A673 (cell line): Measurements from ENCODE around the gene CFAP46. TPM values are rescaled to one million over a fixed set of nuclear protein-coding genes. Genes with fewer than 3 reads are reported as not detected.

Experiments used
- BruUV-seq: library from RNA; stranded (reverse); fragments of 400-500 nt; replicated peaks from 2 replicates; lab custom pipeline; 2021; lab: Mats Ljungman, UMichigan
- CTCF ChIA-PET: fragments of 300-600 bp; sonication (Branson Sonifier 250); formaldehyde crosslinking; loops from one replicate; lab custom pipeline; 2022; ENCODE audit warnings: antibody characterized with exemption; lab: Charles Lee
- POLR2A ChIA-PET: fragments of 300-600 bp; sonication (Branson Sonifier 250); formaldehyde crosslinking; loops from one replicate; lab custom pipeline; 2022; ENCODE audit warnings: antibody characterized with exemption; ENCODE audit not compliant: low non-redundant PET; lab: Charles Lee
- DNase-seq: peaks from one replicate; pipeline ENCODE4 v3.0.0-alpha.2; 2015; ENCODE audit warnings: low spot score
- H3K27ac ChIP-seq: fragments of 200-600 bp; sonication (generic); 2 replicates; pipeline ENCODE4 v1.5.1; 2016; ENCODE audit warnings: mixed run types, low read depth, mild to moderate bottlenecking, mixed read lengths, antibody characterized with exemption, low read length; ENCODE audit not compliant: poor library complexity, severe bottlenecking
- H3K27me3 ChIP-seq: fragments of 200-600 bp; sonication (generic); replicated peaks from 2 replicates; pipeline ENCODE4 v1.6.1; 2017; ENCODE audit warnings: mixed run types, low read depth, mild to moderate bottlenecking, mixed read lengths, antibody characterized with exemption, low read length; ENCODE audit not compliant: insufficient read depth, poor library complexity
- H3K36me3 ChIP-seq: fragments of 200-600 bp; sonication (generic); 2 replicates; pipeline ENCODE4 v1.6.1; 2016; ENCODE audit warnings: mixed run types, mild to moderate bottlenecking, mixed read lengths, antibody characterized with exemption, low read length; ENCODE audit not compliant: insufficient read depth, poor library complexity, severe bottlenecking
- H3K4me1 ChIP-seq: fragments of 200-600 bp; sonication (generic); 2 replicates; pipeline ENCODE4 v1.6.1; 2017; ENCODE audit warnings: mixed run types, mild to moderate bottlenecking, mixed read lengths, antibody characterized with exemption, low read length; ENCODE audit not compliant: insufficient read depth, poor library complexity, severe bottlenecking
- H3K4me3 ChIP-seq: fragments of 200-600 bp; sonication (generic); 2 replicates; pipeline ENCODE4 v1.5.1; 2016; ENCODE audit warnings: low read depth, mixed run types, mild to moderate bottlenecking, mixed read lengths, low read length; ENCODE audit not compliant: poor library complexity, severe bottlenecking
- H3K9me3 ChIP-seq: fragments of 200-600 bp; sonication (generic); 2 replicates; pipeline ENCODE4 v1.6.1; 2016; ENCODE audit warnings: mixed run types, low read depth, mild to moderate bottlenecking, mixed read lengths, antibody characterized with exemption, low read length; ENCODE audit not compliant: poor library complexity, severe bottlenecking
- EZH2 ChIP-seq: fragments of 200-600 bp; sonication (generic); IDR thresholded peaks from 2 replicates; pipeline ENCODE4 v1.6.1; 2017; ENCODE audit warnings: borderline replicate concordance, low read depth, mild to moderate bottlenecking, mixed read lengths, antibody characterized with exemption, low read length; ENCODE audit not compliant: poor library complexity, severe bottlenecking
- intact Hi-C: fragments of 100-400 bp; cut with micrococcal nuclease; formaldehyde crosslinking; loops from one replicate; pipeline ENCODE4 v1.10.0; 2022; ENCODE audit not compliant: unreplicated experiment
- total RNA-seq: library from RNA; stranded (reverse); gene quantifications from 2 replicates; pipeline ENCODE4 v1.2.3, GENCODE V29; 2021
- TF ChIP-seq, protein P1 (sequence below): fragments of 300-800, 200-600 bp; sonication (generic); conservative IDR thresholded peaks from 2 replicates; pipeline ENCODE4 v1.5.1; 2017; ENCODE audit warnings: low read depth, mild to moderate bottlenecking, antibody characterized with exemption, low read length, moderate library complexity, mixed read lengths

The CFAP46 gene
- total RNA-seq, 1 experiment from 2014 or later, result 1.9 TPM

DNA sequence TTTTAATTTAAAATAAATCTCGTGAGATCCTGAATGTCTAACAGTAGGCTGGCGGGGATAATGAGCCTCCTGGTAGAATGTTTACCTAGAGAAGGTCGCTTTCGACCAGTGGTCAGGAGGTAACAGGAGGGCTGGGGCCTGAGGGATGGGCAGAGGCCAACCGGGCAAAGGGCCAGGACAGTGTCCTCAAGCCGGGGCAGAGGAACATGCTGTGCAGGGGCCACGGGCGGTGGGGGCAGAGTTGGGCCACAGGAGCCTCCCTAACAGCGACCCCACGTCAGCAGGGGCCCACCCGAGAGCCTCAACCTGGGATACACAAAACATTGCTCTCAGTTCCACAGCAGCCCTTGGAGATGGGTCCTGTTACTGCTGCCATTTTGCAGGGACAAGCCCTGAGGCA, 14.5 kb downstream of the CFAP46 start:
- TF ChIP-seq, protein P1, sequence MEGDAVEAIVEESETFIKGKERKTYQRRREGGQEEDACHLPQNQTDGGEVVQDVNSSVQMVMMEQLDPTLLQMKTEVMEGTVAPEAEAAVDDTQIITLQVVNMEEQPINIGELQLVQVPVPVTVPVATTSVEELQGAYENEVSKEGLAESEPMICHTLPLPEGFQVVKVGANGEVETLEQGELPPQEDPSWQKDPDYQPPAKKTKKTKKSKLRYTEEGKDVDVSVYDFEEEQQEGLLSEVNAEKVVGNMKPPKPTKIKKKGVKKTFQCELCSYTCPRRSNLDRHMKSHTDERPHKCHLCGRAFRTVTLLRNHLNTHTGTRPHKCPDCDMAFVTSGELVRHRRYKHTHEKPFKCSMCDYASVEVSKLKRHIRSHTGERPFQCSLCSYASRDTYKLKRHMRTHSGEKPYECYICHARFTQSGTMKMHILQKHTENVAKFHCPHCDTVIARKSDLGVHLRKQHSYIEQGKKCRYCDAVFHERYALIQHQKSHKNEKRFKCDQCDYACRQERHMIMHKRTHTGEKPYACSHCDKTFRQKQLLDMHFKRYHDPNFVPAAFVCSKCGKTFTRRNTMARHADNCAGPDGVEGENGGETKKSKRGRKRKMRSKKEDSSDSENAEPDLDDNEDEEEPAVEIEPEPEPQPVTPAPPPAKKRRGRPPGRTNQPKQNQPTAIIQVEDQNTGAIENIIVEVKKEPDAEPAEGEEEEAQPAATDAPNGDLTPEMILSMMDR, result no peak
- TF ChIP-seq EZH2, result no peak
- ChIA-PET CTCF (no interaction called here), POLR2A (no interaction called here)
- intact Hi-C loops, result no loop called here
- no TSS peak for BruUV-seq
- no peaks in the 10 kb centered on the region for H3K36me3 ChIP-seq
- H3K4me1 ChIP-seq, result peaks cover 8% of the 10 kb centered on the region
- H3K9me3 ChIP-seq, result no peaks in the 10 kb centered on the region
- no peak overlapping the region for H3K27ac ChIP-seq
- no peaks in the 10 kb centered on the region for H3K27me3 ChIP-seq
- DNase-seq, result no peak
- H3K4me3 ChIP-seq, result no peak overlapping the region

DNA sequence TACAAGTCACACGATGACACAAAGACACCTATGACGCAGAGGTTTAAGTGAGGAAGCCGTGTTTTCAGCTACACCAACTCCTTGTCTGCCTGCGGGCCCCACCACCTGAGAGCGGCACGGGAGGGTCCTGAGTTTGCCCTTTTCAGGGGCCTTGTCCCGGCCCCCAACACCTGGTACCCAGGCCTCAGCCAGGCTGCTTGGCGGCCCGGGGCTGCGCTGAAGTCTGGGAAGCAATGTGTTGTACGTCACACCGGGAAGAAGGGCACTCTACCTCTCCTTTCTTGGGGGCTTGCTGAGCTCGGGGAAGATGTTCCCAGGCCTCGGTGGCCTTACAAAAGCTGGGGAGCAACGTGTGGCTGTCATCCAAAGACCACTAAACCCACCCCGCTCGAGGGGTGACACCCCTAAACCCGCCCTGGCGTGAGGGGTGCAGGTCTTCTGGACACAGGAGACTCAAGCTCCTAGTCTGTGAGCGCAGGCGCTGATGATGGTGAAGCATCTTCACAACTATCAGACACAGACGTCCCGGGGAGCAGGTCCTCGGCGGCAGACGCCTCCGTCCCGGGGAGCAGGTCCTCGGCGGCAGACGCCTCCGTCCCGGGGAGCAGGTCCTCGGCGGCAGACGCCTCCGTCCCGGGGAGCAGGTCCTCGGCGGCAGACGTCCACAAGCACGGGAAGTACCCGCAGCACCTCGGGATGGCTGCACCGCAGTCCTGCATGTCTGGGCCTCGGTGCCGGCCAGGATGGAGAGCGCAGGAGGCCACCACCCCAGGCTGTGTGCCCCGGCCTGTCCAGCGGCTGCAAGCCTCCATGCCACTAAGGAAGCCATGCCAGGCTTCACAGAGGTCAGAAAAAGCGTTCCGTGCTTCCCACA, 15.4 kb downstream of the CFAP46 start:
- DNase-seq, result no peak
- H3K36me3 ChIP-seq, result no peaks in the 10 kb centered on the region
- H3K4me1 ChIP-seq, result peaks cover 1% of the 10 kb centered on the region
- H3K9me3 ChIP-seq, result no peaks in the 10 kb centered on the region
- H3K27me3 ChIP-seq, result no peaks in the 10 kb centered on the region
- H3K4me3 ChIP-seq, result no peak overlapping the region
- ChIA-PET POLR2A (no interaction called here), CTCF (no interaction called here)
- intact Hi-C loops, result no loop called here
- no peak for TF ChIP-seq EZH2
- TF ChIP-seq, protein P1, result no peak
- BruUV-seq, result no TSS peak
- no peak overlapping the region for H3K27ac ChIP-seq

DNA sequence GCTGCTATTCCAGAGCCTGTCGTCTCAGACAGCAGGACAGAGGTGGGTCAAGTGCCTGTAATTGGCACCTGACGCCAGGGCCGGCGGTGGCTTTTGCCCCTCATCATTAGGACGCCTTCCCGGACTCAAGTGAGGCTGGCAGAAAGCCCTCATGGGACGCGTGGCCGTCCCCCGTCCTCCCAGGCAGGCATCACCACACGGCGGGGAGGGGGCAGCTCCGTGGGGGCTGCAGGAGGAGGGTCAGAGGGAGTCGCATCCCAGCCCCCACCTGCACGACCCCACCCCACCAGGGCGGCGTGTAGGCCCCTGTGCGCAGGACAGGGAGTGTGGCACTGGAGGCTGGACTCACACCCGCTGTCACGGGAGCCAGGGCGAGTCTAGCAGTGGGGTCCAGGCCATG, 16.3 kb downstream of the CFAP46 start:
- no TSS peak for BruUV-seq
- Histone ChIP-seq H3K9me3 (no peaks in the 10 kb centered on the region), H3K27me3 (no peaks in the 10 kb centered on the region), H3K36me3 (no peaks in the 10 kb centered on the region), H3K4me1 (no peaks in the 10 kb centered on the region), H3K27ac (no peak overlapping the region), H3K4me3 (no peak overlapping the region)
- TF ChIP-seq EZH2, result no peak
- TF ChIP-seq, protein P1, result no peak
- POLR2A ChIA-PET, result no interaction called here
- DNase-seq, result no peak
- intact Hi-C loops, result no loop called here
- CTCF ChIA-PET, result no interaction called here
